ENCODE measurements around the gene STARD13.

STARD13 gene

GRCh38 chr13:33073338-33073737 lies 212.2 kb downstream of the STARD13 start:
- DNase-seq, result no peak

- no peak for DNase-seq
These were observed 212.8 kb downstream of the STARD13 start for GRCh38 chr13:33072759-33073158.

GRCh38 chr13:33072282-33072681 lies 213.3 kb downstream of the STARD13 start:
- no peak for DNase-seq

GRCh38 chr13:33070713-33071112 lies 214.8 kb downstream of the STARD13 start:
- DNase-seq, result no peak

- DNase-seq, result no peak
These were observed 216.2 kb downstream of the STARD13 start for GRCh38 chr13:33069365-33069764.

GRCh38 chr13:33066329-33066728 lies 219.2 kb downstream of the STARD13 start:
- no peak for DNase-seq

- DNase-seq, result no peak
These were observed 224.7 kb downstream of the STARD13 start for GRCh38 chr13:33060815-33061214.

GRCh38 chr13:33058776-33059327 lies 226.7 kb downstream of the STARD13 start:
- DNase-seq, result no peak

- no peak for DNase-seq
These were observed 228.4 kb downstream of the STARD13 start for GRCh38 chr13:33057019-33057780.

- no peak for DNase-seq
These were observed 232.0 kb downstream of the STARD13 start for GRCh38 chr13:33053397-33054066.
